BJ (cell line): ENCODE results near the gene ZFYVE21. TPM values are rescaled to one million over a fixed set of nuclear protein-coding genes. Genes with fewer than 3 reads are reported as not detected.

Experiments
- CTCF ChIA-PET: fragments of 350-600 bp; formaldehyde crosslinking; extraction: SDS; loops from one replicate; lab custom pipeline; 2021; ENCODE audit warnings: antibody characterized with exemption, inconsistent platforms; lab: Yijun Ruan, JAX
- POLR2A ChIA-PET: fragments of 300-600 bp; sonication (Branson Sonifier 250); formaldehyde crosslinking; extraction: SDS; loops from one replicate; lab custom pipeline; 2021; ENCODE audit warnings: antibody characterized with exemption; lab: Charles Lee
- DNase-seq: peaks from one replicate; pipeline ENCODE4 v3.0.0-alpha.2; 2011; ENCODE audit warnings: low read depth
- H3K27me3 ChIP-seq: 2 replicates; pipeline ENCODE4 v1.6.0; 2011; ENCODE audit warnings: low read length; ENCODE audit not compliant: control insufficient read depth, insufficient read depth
- H3K36me3 ChIP-seq: 2 replicates; pipeline ENCODE4 v1.5.1; 2011; ENCODE audit warnings: low read length; ENCODE audit not compliant: control insufficient read depth, insufficient read depth
- H3K4me3 ChIP-seq: 2 replicates; pipeline ENCODE4 v1.5.1; 2011; ENCODE audit warnings: low read depth, mild to moderate bottlenecking, control low read depth, low read length
- polyA plus RNA-seq: library from polyadenylated mRNA; depleted of rRNA; stranded (reverse); fragments of >200 nt; gene quantifications from 2 replicates; pipeline ENCODE4 v1.2.3, GENCODE V29; 2011
- TF ChIP-seq, protein P1 (sequence below): IDR thresholded peaks from 2 replicates; pipeline ENCODE4 v1.5.1; 2011; ENCODE audit warnings: low read depth, mild to moderate bottlenecking, control low read depth, inconsistent platforms, low read length, moderate library complexity; ENCODE audit not compliant: insufficient read depth

ZFYVE21 gene
- polyA plus RNA-seq, 1 experiment, result 84.0 TPM

DNA sequence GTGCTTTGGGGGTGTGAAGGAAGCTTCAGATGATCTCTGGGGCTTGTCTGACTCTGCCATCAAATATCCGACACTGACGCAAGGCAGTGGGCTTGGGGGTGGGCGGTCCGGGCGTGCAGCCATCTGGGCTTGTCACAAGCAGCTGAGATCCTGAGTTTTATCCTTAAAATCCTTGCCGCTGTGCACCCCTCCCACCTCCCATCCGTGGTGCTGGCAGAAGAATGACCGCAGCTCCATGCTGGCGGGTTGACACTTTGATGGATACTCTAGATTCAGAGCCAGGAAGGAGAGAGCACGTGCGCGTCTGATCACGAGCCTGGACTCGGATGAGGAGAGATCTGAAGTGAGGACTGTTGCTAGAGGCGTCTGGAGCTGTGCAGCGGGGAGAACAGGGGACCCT is 3.0 kb downstream of the ZFYVE21 start:
- ChIA-PET POLR2A (no interaction called here), CTCF (no interaction called here)
- no peak for DNase-seq
- TF ChIP-seq, protein P1, sequence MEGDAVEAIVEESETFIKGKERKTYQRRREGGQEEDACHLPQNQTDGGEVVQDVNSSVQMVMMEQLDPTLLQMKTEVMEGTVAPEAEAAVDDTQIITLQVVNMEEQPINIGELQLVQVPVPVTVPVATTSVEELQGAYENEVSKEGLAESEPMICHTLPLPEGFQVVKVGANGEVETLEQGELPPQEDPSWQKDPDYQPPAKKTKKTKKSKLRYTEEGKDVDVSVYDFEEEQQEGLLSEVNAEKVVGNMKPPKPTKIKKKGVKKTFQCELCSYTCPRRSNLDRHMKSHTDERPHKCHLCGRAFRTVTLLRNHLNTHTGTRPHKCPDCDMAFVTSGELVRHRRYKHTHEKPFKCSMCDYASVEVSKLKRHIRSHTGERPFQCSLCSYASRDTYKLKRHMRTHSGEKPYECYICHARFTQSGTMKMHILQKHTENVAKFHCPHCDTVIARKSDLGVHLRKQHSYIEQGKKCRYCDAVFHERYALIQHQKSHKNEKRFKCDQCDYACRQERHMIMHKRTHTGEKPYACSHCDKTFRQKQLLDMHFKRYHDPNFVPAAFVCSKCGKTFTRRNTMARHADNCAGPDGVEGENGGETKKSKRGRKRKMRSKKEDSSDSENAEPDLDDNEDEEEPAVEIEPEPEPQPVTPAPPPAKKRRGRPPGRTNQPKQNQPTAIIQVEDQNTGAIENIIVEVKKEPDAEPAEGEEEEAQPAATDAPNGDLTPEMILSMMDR, result no peak
- no peaks in the 10 kb centered on the region for H3K27me3 ChIP-seq
- no peak overlapping the region for H3K4me3 ChIP-seq
- H3K36me3 ChIP-seq, result peaks cover 2% of the 10 kb centered on the region; the same call in 1 of the 2 replicates

DNA sequence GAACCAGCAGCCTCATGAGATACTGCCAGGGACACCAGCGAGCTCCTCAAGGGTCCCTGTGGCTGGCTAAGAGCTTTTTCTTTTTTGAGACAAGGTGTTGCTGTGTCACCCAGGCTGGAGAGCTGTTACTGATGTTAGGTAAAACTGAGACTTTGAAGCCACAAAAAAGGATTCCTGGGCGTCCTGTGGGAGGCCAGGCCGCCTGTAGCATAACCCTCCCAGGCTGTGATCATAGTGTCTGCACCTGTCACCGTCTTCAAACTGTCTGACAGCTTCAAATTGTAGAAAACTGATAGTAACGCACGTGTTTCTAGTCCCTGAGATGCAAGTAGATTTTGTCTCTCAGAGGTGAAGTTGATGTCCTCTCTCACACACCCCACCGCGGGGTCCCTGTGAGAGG is 4.1 kb downstream of the ZFYVE21 start:
- DNase-seq, result no peak
- TF ChIP-seq, protein P1, result no peak
- ChIA-PET POLR2A (no interaction called here), CTCF (interaction anchor here (1.3 kb wide), 1 partner anchor 16 kb away, joined by 3 read pairs; no protein-coding TSS in a partner anchor)
- Histone ChIP-seq H3K4me3 (no peak overlapping the region), H3K27me3 (no peaks in the 10 kb centered on the region), H3K36me3 (peaks cover 2% of the 10 kb centered on the region)

DNA sequence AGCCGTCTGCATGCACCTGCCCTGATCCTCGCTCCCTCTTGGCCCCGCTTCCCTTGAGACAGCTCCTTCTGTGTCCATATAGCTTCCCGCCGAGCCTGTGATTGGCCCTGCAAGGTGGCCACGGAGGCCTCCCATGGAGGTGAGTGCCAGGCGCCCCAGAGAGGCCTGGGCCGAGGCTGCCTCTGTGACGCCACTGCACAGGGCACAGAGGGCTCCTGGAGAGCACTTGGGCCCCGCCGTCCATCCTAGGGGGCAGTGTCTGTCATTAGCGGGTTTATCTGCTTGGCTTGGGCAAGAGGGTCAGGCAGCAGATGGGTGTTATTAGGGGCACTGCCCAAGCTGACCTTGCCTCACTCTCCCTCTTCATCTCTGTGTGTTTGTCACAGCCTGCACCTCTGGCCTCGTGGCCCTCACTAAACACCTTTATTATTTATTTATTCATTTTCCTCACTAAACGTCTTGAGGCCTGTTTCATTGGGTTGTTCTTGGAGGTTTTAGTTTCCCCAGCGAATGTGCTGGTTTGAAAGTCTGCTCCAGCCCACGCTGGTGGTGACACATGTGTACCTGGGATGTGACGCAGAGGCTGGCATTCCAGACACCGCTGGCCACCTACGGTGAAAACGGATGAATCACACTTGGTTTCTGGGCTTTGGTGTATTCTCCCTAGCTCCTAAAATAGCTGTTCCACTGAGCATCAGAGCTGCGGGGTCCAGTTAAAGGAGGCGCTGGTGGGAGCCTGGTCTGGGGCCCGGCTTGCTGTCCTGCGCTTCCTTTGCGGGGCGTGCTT is 5.9 kb downstream of the ZFYVE21 start:
- Histone ChIP-seq H3K27me3 (no peaks in the 10 kb centered on the region), H3K36me3 (peaks cover 5% of the 10 kb centered on the region), H3K4me3 (no peak overlapping the region)
- ChIA-PET CTCF (no interaction called here), POLR2A (no interaction called here)
- TF ChIP-seq, protein P1, result no peak
- no peak for DNase-seq

DNA sequence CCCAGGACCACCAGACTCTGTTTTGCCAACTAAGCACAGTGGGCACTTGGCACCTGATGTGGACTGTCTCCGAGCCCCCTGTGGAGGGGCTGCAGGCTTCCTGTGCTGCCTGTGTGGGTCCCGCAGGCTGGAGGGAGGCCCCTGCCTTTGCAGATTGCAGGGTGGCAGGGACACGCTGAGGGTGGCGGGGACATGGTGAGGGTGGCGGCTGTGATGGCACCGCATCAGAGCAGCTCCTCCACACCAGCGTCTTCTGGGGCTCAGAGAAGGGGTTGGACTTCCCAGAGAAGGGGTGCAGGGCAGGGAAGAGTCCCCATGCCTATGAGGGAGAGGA is 8.1 kb downstream of the ZFYVE21 start:
- ChIA-PET CTCF (interaction anchor here (1.0 to 1.5 kb wide), 3 partner anchors 9 to 17 kb away, joined by 4 to 6 read pairs (median 4); no protein-coding TSS in a partner anchor), POLR2A (no interaction called here)
- no peak for DNase-seq
- Histone ChIP-seq H3K36me3 (peaks cover 9% of the 10 kb centered on the region), H3K27me3 (no peaks in the 10 kb centered on the region), H3K4me3 (no peak overlapping the region)
- TF ChIP-seq, protein P1, result no peak

DNA sequence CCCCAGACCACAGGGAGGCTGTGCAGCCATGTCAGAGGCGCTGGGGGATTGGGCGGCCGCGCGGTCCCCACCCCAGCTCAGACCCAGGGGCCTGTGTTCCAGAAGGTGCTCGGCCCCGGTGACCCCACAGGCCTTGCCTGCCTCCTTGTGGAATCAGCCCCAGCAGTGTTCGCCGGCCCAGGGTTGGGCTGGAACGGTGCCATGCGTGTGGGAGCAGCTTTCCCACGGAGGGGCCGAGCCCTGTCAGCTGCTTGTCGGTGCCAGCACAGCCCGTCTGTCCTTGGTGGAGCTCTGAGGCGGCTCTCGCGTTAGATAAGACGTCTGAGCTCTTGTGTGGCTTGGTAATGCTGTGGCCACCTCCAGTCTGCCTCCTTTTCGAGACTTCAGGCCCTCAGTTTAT is 8.5 kb downstream of the ZFYVE21 start:
- DNase-seq, result no peak
- Histone ChIP-seq H3K36me3 (peaks cover 12% of the 10 kb centered on the region), H3K27me3 (no peaks in the 10 kb centered on the region), H3K4me3 (no peak overlapping the region)
- POLR2A ChIA-PET, result no interaction called here
- CTCF ChIA-PET, result interaction anchor here (1.4 to 1.5 kb wide), 2 partner anchors 12 to 16 kb away, joined by 4 read pairs; no protein-coding TSS in a partner anchor
- TF ChIP-seq, protein P1, result no peak
